ENCODE measurements around the gene OAT.

The OAT gene

GRCh38 chr10:124433461-124433860 lies 14.7 kb upstream of the OAT start:
- H3K4me1 ChIP-seq = no peaks in the 10 kb centered on the region
- H3K9me3 ChIP-seq = no peaks in the 10 kb centered on the region
- H3K27me3 ChIP-seq = no peaks in the 10 kb centered on the region; the same call in 1 of the 2 replicates
- TF ChIP-seq CTCF (IDR thresholded peaks at IDR 0.05; ENCODE audit: low read depth, low read length) = no peak
- H3K36me3 ChIP-seq = no peaks in the 10 kb centered on the region
- H3K4me3 ChIP-seq (ENCODE audit: low read depth, low read length) = no peak overlapping the region
- no peak for DNase-seq

- Histone ChIP-seq H3K9me3 (no peaks in the 10 kb centered on the region), H3K27me3 (no peaks in the 10 kb centered on the region; the same call in 1 of the 2 replicates), H3K36me3 (no peaks in the 10 kb centered on the region), H3K4me1 (no peaks in the 10 kb centered on the region), H3K4me3 (ENCODE audit: low read depth, low read length) (no peak overlapping the region)
- no peak for DNase-seq
- no peak for TF ChIP-seq CTCF (IDR thresholded peaks at IDR 0.05; ENCODE audit: low read depth, low read length)
These were observed 11.4 kb upstream of the OAT start for GRCh38 chr10:124430077-124430476.

DNA sequence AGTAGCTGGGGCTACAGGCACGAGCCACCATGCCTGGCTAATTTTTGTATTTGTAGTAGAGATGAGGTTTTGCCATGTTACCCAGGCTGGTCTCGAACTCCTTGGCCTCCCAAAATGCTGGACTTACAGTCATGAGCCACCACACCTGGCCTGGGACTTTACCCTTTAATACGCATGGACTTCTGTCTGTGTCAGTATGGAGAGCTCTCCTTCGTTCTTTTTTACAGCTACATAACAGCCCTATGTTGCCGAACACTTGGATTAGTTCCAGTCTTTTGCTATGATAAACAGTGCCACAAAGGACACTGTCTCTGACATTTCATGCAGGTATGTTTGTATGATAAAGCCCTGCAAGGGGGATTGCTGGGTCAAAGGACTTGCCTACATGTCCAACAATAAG lies 10.9 kb upstream of the OAT start:
- H3K4me3 ChIP-seq (ENCODE audit: low read depth, low read length) = no peak overlapping the region
- no peaks in the 10 kb centered on the region for H3K4me1 ChIP-seq
- no peak for DNase-seq
- TF ChIP-seq CTCF (IDR thresholded peaks at IDR 0.05; ENCODE audit: low read depth, low read length) = no peak
- H3K36me3 ChIP-seq = no peaks in the 10 kb centered on the region
- no peaks in the 10 kb centered on the region; the same call in 1 of the 2 replicates for H3K27me3 ChIP-seq
- H3K9me3 ChIP-seq = no peaks in the 10 kb centered on the region

DNA sequence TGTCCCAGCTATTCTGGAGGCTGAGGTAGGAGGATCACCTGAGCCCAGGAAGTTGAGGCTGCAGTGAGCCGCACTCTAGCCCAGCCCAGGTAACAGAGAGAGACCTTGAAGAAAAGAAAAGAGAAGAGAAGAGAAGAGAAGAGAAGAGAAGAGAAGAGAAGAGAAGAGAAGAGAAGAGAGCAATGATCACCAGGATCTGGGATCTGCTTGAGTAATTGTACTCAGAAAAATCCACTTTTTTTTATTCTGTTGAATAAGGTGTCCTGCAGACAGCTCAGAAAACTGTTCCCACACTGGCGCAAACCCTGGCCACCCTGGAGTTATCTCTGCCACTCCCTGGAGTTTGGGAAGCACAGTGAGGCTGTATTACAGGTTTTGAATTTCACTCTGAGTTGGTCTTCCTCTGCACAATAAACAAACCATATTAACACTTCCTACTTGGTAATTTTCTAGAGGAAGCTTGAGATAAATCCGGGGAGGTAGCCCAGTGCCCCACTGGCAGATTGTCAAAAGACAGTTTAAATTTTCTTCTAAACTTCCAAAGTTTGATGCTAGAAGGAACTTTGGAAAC lies 9.6 kb upstream of the OAT start:
- TF ChIP-seq CTCF (IDR thresholded peaks at IDR 0.05; ENCODE audit: low read depth, low read length) = no peak
- no peak overlapping the region for H3K4me3 ChIP-seq (ENCODE audit: low read depth, low read length)
- no peaks in the 10 kb centered on the region for H3K9me3 ChIP-seq
- no peaks in the 10 kb centered on the region; the same call in 1 of the 2 replicates for H3K27me3 ChIP-seq
- H3K36me3 ChIP-seq = no peaks in the 10 kb centered on the region
- H3K4me1 ChIP-seq = no peaks in the 10 kb centered on the region
- DNase-seq = no peak

DNA sequence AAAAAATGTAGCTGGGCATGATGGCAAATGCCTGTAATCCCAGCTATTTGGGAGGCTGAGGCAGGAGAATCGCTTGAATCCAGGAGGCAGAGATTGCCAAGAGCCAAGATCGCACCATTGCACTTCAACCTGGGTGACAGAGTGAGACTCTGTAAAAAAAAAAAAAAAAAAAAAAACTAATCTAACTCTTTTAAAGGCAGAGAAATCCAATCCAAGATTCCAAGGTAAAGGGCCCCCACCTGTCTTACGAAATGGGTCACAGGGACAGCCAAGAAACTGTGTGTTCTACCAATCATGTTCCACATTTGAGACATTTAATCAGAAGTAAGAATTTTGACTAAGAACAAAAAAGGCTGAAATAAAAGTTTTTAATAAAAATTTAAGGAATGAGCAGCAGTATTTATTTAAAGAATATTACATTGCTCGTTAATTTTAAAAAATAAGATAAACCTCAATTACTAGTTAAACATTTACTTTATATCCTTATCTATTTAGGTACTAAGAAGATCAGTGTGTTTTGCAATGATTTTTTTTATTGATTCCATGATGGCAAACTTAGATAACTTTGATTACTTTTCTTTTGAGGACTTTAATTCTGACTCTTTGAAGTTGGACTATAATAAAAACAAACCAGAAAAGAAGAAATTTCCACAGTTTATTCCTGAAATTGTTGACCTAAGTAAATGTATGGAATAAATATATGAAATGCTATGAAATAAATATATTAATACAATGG lies 6.7 kb upstream of the OAT start:
- no peak for TF ChIP-seq CTCF (IDR thresholded peaks at IDR 0.05; ENCODE audit: low read depth, low read length)
- no peaks in the 10 kb centered on the region for H3K9me3 ChIP-seq
- DNase-seq = no peak
- H3K36me3 ChIP-seq = no peaks in the 10 kb centered on the region
- H3K4me3 ChIP-seq (ENCODE audit: low read depth, low read length) = no peak overlapping the region
- H3K4me1 ChIP-seq = no peaks in the 10 kb centered on the region
- no peaks in the 10 kb centered on the region; the same call in 1 of the 2 replicates for H3K27me3 ChIP-seq

GRCh38 chr10:124423813-124424212 lies 5.1 kb upstream of the OAT start:
- H3K9me3 ChIP-seq = no peaks in the 10 kb centered on the region
- no peaks in the 10 kb centered on the region for H3K36me3 ChIP-seq
- no peaks in the 10 kb centered on the region for H3K4me1 ChIP-seq
- no peaks in the 10 kb centered on the region; the same call in 1 of the 2 replicates for H3K27me3 ChIP-seq
- no peak for TF ChIP-seq CTCF (IDR thresholded peaks at IDR 0.05; ENCODE audit: low read depth, low read length)
- no peak for DNase-seq
- H3K4me3 ChIP-seq (ENCODE audit: low read depth, low read length) = no peak overlapping the region
